ENCODE data around the gene IPPK. TPM values are rescaled to one million over a fixed set of nuclear protein-coding genes. Genes with fewer than 3 reads are reported as not detected.

The IPPK gene
- total RNA-seq, 4 donors from 2014 or later: 6.8 to 11.4 (median 7.5) TPM

- H3K27ac ChIP-seq: no peak overlapping the region
- ATAC-seq (no peak), DNase-seq (no peak)
- H3K4me3 ChIP-seq: no peak overlapping the region
- in situ Hi-C loops (cut with MboI; ENCODE audit: low sequenced_read_pairs in 4 of 4): loop anchor here in 1 of 4 donors (10.0 kb wide), 1 partner anchor 104 kb away; the partner anchor contains the start of gene BICD2
- no peaks in the 10 kb centered on the region for H3K9me3 ChIP-seq
- no peaks in the 10 kb centered on the region for H3K27me3 ChIP-seq
- TF ChIP-seq POLR2A (IDR thresholded peaks at IDR 0.05) (no peak), CTCF (IDR thresholded peaks at IDR 0.05 in 4 of 5, conservative IDR thresholded peaks at IDR 0.05 in 1 of 5) (no peak)
- intact Hi-C loops (cut with DNase I; ENCODE audit: low total_unique reads): no loop called here
- peaks cover 0 to 4% of the 10 kb centered on the region in 2 donors for H3K4me1 ChIP-seq
- peaks cover 0 to 3% of the 10 kb centered on the region in 2 donors for H3K36me3 ChIP-seq
Measured at GRCh38 chr9:92661127-92661526, 8.8 kb downstream of the IPPK start.

GRCh38 chr9:92660266-92660665 is 9.7 kb downstream of the IPPK start:
- Histone ChIP-seq H3K4me3 (no peak overlapping the region), H3K36me3 (peaks cover 0 to 10% of the 10 kb centered on the region in 2 donors), H3K27me3 (no peaks in the 10 kb centered on the region), H3K4me1 (peaks cover 2 to 6% of the 10 kb centered on the region in 2 donors), H3K27ac (no peak overlapping the region), H3K9me3 (no peaks in the 10 kb centered on the region)
- no peak for DNase-seq
- TF ChIP-seq CTCF (IDR thresholded peaks at IDR 0.05 in 4 of 5, conservative IDR thresholded peaks at IDR 0.05 in 1 of 5): no peak
- no peak for ATAC-seq
- in situ Hi-C loops (cut with MboI; ENCODE audit: low sequenced_read_pairs in 4 of 4): loop anchor here in 1 of 4 donors (10.0 kb wide), 1 partner anchor 105 kb away; the partner anchor contains the start of gene BICD2
- intact Hi-C loops (cut with DNase I; ENCODE audit: low total_unique reads): no loop called here

- H3K27me3 ChIP-seq: no peaks in the 10 kb centered on the region
- in situ Hi-C loops (cut with MboI; ENCODE audit: low sequenced_read_pairs in 4 of 4) (no loop called here), intact Hi-C loops (cut with DNase I; ENCODE audit: low total_unique reads) (no loop called here)
- H3K4me1 ChIP-seq: peaks cover 6% of the 10 kb centered on the region in 2 donors
- no peak for DNase-seq
- no peak overlapping the region for H3K27ac ChIP-seq
- ATAC-seq: no peak
- no peak for TF ChIP-seq POLR2A (IDR thresholded peaks at IDR 0.05)
- no peak for TF ChIP-seq CTCF (IDR thresholded peaks at IDR 0.05 in 4 of 5, conservative IDR thresholded peaks at IDR 0.05 in 1 of 5)
- peaks cover 0 to 15% of the 10 kb centered on the region in 2 donors for H3K36me3 ChIP-seq
- no peaks in the 10 kb centered on the region for H3K9me3 ChIP-seq
- no peak overlapping the region for H3K4me3 ChIP-seq
Measured at GRCh38 chr9:92659601-92660000, 10.3 kb downstream of the IPPK start.

- no peaks in the 10 kb centered on the region for H3K27me3 ChIP-seq
- ATAC-seq: no peak
- no peak for TF ChIP-seq CTCF (IDR thresholded peaks at IDR 0.05 in 4 of 5, conservative IDR thresholded peaks at IDR 0.05 in 1 of 5)
- no peak for TF ChIP-seq POLR2A (IDR thresholded peaks at IDR 0.05)
- H3K36me3 ChIP-seq: peaks cover 0 to 15% of the 10 kb centered on the region in 2 donors
- peaks cover 6% of the 10 kb centered on the region in 2 donors for H3K4me1 ChIP-seq
- H3K9me3 ChIP-seq: no peaks in the 10 kb centered on the region
- H3K4me3 ChIP-seq: no peak overlapping the region
- DNase-seq: no peak
- no peak overlapping the region for H3K27ac ChIP-seq
- intact Hi-C loops (cut with DNase I; ENCODE audit: low total_unique reads) (no loop called here), in situ Hi-C loops (cut with MboI; ENCODE audit: low sequenced_read_pairs in 4 of 4) (no loop called here)
Measured at GRCh38 chr9:92658611-92659010, 11.3 kb downstream of the IPPK start.

GRCh38 chr9:92658176-92658575 is 11.8 kb downstream of the IPPK start:
- Histone ChIP-seq H3K4me1 (peaks cover 6% of the 10 kb centered on the region in 2 donors), H3K4me3 (no peak overlapping the region), H3K9me3 (no peaks in the 10 kb centered on the region), H3K27me3 (no peaks in the 10 kb centered on the region), H3K36me3 (peaks cover 0 to 15% of the 10 kb centered on the region in 2 donors), H3K27ac (no peak overlapping the region)
- intact Hi-C loops (cut with DNase I; ENCODE audit: low total_unique reads) (no loop called here), in situ Hi-C loops (cut with MboI; ENCODE audit: low sequenced_read_pairs in 4 of 4) (no loop called here)
- DNase-seq (no peak), ATAC-seq (no peak)
- TF ChIP-seq CTCF (IDR thresholded peaks at IDR 0.05 in 4 of 5, conservative IDR thresholded peaks at IDR 0.05 in 1 of 5): no peak

Data from gastrocnemius medialis (tissue), 4 donors.